Measurements from ENCODE around the gene GRAP.
"Not testable (repeated sequence)": the region's sequence is repeated elsewhere in the genome, so short reads cannot be mapped to it uniquely, and the experiment has no call there.

Gene GRAP

DNA sequence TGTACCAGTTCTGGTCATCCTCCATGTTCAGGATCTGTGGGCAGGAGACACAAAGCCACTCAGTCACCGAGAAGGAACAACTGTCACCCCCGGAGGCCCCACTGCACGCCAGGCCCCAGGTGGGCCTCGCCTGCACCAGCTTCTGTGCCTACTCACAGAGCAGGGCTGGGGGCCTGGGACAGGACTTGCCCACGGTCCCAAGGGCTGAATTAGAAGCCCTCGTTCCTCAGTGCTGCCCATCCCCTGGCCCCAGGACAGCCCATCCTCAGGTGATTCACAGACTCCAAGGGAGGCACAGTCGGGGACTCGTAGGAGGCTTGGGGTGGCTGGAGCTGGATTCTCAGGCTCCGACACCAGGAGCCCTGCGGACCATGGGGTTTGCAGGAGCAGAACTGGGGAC is 4.9 kb downstream of the GRAP start:
- not testable (repeated sequence) for FAIRE-seq

DNA sequence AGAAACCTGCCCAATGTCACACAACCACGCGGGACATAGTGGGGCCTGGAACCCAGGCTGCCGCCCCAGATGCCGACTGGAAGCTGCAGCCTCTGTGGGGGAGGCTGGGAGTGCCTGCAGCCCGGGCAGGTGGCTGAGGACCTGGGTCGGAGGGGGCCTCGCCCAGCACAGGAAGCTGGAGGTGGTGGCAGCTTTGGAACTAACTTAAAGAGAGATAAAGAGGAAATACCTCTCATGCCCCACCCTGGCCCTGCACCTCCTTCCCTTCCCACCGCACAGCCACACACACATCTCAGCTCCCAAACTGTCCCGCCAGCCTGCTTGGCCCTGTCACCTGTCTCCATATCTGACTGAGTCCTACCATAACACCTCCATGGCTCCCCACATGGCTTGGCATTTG is 6.4 kb downstream of the GRAP start:
- not testable (repeated sequence) for FAIRE-seq

DNA sequence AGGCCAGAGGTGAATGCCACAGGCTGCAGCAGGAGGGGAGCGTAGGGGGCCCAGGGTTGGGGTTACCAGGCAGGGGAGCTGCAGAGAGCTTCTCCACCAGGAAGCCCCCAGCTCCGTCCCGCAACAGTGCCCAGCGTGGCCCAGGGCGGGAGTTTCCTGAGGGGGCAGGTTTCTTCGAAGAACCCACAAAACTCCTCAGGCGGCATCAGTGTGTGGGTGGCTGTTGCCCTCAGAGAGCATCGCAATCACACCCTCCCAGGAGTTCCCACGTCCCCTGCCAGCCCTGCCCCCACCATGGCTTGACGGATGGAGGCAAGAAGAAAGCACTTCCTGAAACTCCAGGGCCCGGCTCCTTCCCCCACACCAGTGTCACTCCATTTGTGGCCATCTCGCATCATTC is 8.0 kb downstream of the GRAP start:
- not testable (repeated sequence) for FAIRE-seq

DNA sequence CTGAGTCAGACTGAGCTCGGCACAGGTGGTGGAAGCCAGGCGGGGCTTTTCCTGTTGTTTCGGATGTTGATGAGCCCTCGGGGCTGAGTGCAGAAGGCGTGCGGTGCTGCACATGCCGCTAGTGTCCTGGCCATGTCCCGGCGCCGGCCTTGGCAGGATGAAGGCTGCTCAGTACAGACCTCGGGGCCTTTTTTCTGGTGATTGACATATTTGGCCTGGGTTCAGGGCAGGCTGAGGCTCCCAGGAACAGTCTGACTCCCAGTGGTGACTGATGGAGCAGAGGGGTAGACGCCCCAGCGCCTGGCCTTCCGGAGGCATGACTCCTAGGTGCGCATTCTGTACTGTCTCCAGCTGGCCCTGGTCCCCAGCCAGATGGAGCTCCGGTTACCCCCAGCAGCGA is 8.8 kb downstream of the GRAP start:
- not testable (repeated sequence) for FAIRE-seq

DNA sequence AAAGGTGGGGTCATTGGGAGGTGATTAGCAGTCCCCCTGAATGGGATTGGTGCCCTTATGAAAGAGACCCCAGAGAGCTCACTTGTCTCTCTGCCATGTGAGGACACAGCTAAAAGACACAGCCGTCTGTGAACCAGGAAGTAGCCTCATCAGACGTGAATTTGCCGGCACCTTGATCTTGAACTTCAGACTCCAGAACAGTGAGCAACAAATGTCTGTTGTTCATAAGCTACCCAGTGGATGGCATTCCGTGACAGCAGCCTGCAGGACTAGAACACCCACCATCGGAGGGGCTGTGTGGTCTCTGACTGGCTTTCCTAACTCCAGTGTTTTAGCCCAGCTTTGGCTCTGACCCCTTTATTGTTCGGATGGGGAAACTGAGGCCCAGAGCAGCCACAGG is 9.2 kb downstream of the GRAP start:
- not testable (repeated sequence) for FAIRE-seq

DNA sequence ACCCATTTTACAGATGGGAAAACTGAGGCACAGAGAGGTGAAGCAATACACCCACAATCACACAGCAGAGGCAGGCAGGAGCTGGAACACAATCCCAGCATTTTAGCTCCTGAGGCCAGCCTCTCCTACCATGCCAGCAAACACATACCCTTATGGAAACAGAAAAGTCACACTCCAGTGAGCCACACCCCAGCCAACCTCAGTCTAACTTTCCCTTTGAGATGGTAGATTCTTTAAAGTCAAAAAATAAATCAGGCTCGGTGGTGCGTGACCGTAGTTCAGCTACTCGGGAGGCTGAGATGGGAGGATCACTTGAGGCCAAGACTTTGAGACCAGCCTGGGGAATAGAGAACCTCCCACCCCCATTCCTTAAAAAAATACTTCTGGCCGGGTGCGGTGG is 10.6 kb downstream of the GRAP start:
- not testable (repeated sequence) for FAIRE-seq

DNA sequence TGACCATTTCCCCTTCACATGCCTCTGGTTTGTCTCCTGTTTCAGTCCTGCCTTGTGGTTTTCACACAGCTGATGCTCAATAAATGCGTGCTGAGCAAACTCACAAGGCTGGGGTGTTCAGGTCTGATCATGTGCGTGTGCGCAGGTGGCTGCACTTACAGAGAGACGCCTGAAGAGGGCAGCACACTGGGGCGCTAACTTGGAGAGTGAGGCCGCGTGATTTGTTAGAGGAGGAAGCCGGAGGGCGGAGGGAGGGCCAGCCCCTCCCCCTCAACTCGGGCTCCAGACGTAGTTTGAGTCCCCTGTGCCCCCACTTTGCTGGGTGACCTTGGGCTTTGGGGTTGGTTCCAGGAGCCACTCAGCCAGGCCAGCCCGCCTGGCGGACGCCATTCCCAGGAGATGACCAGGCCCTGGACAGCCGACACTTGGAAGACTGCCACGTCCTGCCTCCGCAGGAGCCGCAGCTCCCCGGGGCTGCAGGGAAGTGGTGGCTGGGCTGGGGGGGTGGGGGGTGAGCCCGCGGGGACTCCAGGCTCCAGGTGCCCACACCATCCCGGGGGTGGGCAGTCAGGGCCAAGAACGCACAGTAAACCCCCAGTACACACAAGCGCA is 14.3 kb downstream of the GRAP start:
- FAIRE-seq, result peak; percentile 45

DNA sequence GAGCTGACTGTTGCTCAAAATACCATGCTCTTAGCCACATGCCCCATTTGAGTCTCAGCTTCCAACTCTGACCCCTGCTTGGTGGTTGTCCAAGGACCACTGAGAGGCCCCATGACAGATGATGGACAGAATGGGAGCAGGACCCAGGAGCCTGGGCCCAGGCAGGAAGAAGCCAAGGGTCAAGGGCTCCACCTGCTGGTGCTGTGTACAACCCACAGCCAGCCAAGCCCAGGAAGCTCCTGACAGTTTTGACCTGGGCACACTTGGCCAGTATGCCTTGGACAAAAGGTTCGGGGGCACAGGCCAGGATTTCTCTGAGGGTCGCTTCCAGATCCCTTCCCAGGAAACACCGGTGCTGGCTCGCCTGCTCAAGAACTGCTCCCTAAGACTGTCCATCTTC is 15.0 kb downstream of the GRAP start:
- not testable (repeated sequence) for FAIRE-seq

DNA sequence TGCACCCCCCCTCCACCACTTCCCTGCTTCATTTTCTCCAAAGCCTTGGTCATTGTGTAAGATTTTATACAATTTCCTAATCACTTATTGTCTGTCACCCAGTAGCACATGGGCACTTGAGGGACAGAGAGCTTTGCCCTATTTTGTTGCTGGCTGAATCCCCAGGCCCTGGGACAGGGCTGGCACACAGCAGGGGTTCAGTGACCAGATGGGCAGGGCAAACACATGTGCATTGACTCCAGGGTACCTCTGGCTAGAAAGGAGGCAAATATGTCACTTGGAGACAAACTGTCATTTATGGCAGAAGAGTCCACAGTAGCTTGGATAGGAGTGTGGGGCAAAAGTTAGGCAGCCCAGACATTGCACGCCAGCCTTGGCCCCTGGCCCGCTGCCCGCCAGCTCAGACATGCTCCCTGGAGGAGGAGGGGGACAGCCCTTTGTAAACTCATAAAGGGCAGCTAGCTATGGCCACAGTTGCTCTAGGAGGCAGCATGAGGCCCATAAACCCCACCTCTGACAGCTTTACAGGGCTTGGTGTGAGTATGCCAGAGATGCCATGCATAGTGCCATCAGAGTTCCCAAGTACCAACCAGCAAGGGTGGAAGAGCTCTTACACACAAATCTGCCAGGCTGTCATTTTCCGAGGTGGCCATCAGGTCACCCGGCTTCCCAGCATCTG is 15.8 kb downstream of the GRAP start:
- not testable (repeated sequence) for FAIRE-seq

DNA sequence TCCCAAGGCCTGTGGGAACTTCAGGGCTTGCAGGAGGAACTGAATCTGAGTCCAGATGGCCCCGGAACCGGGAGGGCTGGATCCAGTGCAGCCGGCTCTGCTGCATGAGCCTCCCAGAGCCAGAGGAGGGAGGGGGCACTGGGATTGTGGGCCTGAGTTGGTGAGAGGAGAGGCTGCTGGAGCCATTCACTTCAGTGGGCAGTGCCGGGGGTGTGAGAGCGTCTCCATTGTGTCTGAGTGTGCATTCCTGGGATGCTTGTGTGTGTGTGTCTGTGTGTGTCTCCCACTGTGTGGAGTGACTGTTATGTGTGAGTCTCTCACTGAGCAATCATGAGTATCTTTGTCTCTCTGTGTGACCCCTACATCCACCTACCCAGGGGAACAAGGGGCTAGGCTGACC is 17.0 kb downstream of the GRAP start:
- not testable (repeated sequence) for FAIRE-seq

DNA sequence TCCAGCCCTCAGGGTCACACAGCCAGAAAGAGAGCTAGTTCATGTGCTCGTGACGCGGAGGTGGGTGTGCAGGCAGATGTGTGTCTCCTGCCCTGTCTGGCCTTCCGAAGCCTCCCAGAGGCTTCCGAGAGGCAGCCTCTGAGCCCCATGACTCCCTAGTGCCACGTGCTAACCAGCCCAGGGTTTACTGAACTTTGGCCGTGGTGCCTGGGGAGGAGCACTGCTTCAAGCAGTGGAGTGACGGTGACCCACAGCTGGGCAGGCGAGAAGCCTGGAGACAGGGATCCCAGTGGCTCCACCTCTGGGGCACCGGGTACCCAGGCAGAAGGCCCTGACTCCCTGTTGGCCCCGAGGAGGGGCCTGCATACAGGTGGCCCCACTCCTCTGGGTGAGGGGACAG is 18.1 kb downstream of the GRAP start:
- FAIRE-seq, result not testable (repeated sequence)

DNA sequence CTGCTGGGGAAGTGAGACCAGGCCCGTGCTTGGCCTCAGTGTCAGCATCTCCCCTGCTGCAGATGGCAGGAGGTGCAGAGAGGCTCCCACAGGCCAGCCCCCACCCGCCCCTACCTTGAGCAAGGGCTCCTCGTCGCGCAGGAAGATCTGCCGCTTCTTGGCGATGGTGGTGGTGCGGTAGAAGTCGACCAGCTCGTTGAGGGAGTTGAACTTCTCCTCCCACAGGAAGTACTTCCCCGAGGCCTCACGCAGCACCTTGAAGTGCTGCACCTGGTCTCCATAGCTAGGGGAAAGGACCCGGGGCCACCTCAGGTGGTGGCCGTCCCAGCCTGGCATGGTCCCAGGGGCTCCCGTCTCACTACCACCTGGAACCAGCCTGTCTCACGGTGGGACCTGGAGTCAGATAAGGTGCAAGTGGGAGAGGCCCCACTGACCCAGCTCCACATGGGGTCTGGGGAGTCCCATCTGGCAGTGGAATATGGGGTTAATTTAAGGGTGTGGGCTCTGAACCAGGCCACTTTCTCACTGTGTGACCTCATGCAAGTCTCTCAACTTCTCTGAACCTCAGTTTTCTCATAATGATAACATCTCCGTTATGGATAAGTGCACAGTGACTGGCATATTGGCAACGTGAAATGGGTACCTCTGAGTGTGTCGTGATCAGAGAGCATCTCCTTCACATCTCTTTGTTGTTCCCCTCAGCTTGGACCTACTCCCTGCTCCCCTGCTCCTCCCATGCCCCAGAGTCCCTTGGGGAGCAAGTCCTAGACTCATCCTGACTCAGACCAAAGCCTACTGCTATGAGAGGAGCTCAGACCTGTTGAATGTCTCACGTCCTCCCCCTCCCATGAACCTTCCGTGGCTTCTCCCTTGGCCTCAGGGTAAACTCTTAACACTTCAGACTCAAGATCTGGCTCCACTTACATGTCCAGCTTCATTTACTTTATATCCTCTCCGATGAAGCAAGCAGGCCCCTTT is 22.4 kb downstream of the GRAP start:
- FAIRE-seq, result no peak

DNA sequence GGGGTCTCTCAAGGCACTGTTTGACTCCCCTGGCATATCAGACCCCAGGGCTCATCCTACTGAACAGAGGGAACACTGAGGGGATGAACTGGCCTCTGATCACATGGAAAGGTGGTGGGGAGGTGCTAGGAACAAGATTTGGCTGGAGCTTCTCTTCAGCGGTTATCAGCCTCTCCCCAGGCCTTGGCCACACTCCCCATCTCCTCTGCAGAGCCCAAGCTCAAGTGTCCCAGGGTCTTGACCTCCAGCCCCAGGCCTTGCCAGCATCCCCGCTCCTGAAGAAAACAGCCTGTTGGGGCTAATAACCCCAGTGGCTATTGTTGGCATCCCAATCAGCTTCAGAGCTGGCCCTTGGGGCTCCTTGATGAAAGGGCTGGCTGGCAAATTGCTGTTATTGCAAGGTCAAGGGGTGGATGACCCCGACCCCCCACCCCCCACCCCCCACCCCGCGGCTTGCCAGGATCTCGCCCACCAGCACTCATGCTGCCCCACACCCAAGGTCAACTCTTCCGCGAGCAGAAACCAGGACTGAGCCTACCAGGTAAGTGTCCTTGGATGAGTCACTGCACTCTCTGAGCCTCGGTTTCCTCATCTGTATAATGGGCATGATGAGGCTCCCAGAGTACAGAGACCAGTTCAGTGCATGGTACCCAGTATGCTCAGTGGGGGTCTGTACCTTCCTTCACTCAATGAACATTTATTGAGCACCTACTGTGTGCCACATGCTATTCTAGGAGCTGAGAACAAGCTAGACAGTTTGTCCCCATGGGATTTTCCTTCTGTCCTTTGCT is 23.4 kb downstream of the GRAP start:
- no peak for FAIRE-seq

DNA sequence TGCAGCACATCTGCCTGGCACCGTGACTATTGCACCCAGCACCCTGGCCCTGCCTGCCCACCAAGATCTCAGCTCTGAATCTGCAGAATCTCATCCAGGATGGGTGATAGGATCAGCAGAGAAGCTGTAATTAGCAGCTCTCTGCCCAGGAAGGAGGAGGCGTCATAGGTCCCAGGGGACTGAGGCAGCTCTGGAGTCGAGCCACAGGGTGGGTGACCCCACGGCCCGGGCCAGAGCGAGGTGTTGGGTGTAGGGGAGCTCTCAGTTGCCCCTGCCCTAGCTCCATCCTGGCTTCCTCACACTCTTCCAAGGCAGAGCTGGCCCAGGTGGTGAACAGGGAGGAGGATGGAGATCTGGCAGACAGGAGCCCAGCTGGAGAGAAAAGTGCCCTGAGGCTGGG is 24.0 kb downstream of the GRAP start:
- FAIRE-seq, result no peak

DNA sequence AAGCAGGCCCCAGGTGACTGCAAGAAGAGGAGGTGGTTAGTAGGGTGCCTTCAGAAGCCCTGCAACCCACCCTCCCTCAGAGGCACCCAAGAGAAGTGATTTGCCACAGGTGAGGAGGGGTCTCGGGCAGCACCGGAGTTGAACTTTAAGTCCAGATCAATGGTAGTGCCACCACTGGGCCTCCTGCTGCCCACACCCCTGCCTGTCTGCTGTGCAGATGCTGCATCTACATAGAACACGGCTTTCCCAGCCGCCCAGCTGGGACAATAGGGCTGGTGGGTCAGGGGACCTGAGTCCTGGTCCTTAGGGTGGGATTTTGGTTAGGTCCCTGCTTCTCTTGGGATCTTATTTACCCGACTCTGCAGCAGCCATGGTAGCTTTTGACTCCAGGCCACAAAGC is 24.6 kb downstream of the GRAP start:
- FAIRE-seq, result no peak

DNA sequence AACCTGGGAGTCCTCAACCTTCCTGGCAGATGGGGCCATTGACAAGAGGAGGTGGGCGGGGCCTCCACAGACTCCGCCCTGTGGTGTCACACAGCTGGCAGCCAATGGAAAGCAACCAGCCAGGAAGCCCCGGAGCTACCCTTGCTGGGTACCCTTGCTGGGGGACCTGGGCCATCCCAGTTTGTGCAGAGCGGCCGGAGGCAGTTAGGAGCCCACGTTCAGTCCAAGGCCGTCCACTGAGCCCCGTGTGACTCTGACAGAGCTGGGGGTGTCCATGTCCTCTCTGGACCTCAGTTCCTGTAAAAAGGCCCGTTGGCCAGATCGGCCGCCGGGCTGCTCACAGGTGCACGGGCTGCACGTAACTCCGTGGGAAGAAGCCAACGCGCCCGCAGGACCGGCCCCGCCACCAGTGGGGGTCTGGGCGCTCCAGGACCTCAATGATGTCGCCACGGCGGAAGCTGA is 25.1 kb downstream of the GRAP start:
- no peak for FAIRE-seq

DNA sequence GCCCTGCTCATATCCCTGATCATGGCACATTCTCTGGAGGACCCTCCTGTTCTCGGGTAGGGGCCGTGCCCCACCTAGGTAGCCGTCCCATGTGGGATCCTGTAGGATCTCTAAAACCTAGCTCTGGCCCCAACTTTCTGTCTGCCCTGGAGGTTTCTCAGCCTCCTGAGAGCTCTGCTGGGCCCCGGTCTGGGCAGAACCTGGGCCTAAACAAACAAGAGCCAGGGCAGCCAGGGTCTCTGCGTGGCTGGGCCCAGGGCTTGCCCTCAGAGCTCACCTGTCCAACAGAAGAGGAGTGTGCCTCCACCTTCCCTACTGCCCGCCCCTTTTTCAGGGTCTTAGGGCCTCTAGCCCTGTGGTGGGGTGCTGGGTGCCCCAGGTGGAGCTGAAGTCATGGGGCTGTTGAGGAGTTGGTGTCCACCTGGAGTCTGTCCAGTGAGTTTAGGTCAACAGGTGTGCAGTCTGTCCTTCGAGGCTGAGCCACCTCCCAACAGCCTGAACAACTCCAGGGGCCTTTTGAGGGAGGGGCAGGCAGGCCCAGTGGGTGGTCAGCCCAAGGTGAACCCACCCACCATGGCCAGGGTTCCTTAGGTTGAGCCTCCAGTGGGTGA is 25.6 kb downstream of the GRAP start:
- not testable (repeated sequence) for FAIRE-seq

DNA sequence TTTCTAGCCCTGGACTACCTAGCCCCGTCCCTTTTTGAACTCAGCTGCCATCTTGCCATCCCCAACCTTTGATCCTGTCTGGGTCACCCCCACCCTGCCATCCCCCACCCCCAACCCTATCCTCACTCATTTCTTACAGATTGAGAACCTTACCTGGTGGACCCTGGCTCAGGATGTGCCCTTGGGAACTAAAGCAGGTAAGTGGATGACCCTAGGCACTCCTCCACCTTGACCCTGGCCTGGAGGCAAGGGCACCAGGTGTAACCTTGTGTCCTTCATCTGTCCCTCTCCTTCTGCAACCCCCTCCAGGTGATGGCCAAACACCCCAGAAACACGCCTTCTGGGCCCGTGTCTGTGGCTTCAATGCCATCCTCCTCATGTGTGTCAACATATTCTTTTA is 26.7 kb downstream of the GRAP start:
- no peak for FAIRE-seq

DNA sequence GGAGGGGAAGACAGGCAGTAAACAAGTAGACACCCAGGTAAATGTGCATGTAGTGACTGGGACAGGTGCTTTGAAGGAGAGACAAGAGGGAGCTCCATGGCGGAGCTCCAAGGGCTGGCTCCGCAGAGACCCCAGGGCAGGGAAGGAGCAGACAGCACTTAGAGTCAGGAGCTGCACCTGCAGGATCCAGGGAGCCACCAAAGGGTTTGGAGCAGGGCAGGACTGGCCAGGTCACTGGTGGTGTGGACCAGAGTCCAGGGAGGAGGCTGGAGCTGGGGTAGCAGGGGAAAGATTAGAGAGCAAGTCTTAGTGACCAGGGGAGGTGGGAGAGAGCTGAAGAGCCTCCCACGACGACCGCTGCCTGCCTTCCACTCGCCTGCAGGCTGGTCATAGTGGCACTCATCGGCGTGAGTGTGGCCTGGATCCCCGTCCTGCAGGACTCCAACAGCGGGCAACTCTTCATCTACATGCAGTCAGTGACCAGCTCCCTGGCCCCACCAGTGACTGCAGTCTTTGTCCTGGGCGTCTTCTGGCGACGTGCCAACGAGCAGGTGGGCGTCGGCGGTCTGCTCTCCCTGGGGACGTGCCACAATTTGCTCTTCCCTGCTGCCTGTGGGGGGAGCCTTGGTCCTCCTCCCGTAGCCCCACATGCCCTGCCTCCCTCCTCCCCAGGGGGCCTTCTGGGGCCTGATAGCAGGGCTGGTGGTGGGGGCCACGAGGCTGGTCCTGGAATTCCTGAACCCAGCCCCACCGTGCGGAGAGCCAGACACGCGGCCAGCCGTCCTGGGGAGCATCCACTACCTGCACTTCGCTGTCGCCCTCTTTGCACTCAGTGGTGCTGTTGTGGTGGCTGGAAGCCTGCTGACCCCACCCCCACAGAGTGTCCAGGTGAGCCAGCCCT is 27.5 kb downstream of the GRAP start:
- no peak for FAIRE-seq

DNA sequence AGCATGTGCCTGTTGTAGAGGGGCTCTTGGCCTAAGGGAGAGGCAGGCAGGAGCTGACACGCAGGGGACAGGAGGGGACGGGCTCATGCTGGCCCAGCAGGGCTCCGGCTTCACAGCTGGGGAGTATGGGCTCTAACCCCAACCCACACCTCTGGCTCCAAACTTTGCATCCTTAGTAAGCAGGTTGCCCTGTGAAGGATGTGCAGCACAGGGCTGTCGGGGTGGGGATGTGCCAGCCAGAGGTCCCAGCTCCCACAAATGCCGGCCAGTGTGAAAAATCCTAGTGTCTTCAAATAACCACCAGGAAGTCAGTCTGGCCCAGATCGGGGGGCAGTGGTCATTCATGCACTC is 28.2 kb downstream of the GRAP start:
- no peak for FAIRE-seq

Data from islet of Langerhans (tissue), 1 donor.